Gastroesophageal sphincter (tissue), 3 donors: Measurements from ENCODE around the gene ABCE1.

Experiments used
- EP300 ChIP-seq: sonication (generic); formaldehyde crosslinking; IDR thresholded peaks from one replicate; pipeline ENCODE4 v1.6.1; 2017; ENCODE audit warnings: antibody characterized with exemption, mild to moderate bottlenecking
- POLR2A ChIP-seq, 2 donors: fragments of 450-650 bp; IDR thresholded peaks; one replicate each; pipeline ENCODE4 v1.6.1; 2017; ENCODE audit warnings: antibody characterized with exemption in 2 of 2, mild to moderate bottlenecking in 2 of 2, moderate library complexity in 1 of 2
- POLR2AphosphoS5 ChIP-seq: sonication (generic); formaldehyde crosslinking; IDR thresholded peaks from one replicate; pipeline ENCODE4 v1.6.1; 2017; ENCODE audit warnings: antibody characterized with exemption
- TF ChIP-seq, protein P1 (sequence below), 4 experiments: fragments of 200-600 bp in 2 of 4; fragments of 450-650 bp in 2 of 4; sonication (generic) in 1 of 4; IDR thresholded peaks; one replicate each; pipeline ENCODE4 v1.5.1; 2017 to 2019; ENCODE audit warnings: antibody characterized with exemption in 4 of 4, mild to moderate bottlenecking in 2 of 4, moderate library complexity in 2 of 4

GRCh38 chr4:145148980-145149379 is 50.9 kb downstream of the ABCE1 start:
- TF ChIP-seq, protein P1, sequence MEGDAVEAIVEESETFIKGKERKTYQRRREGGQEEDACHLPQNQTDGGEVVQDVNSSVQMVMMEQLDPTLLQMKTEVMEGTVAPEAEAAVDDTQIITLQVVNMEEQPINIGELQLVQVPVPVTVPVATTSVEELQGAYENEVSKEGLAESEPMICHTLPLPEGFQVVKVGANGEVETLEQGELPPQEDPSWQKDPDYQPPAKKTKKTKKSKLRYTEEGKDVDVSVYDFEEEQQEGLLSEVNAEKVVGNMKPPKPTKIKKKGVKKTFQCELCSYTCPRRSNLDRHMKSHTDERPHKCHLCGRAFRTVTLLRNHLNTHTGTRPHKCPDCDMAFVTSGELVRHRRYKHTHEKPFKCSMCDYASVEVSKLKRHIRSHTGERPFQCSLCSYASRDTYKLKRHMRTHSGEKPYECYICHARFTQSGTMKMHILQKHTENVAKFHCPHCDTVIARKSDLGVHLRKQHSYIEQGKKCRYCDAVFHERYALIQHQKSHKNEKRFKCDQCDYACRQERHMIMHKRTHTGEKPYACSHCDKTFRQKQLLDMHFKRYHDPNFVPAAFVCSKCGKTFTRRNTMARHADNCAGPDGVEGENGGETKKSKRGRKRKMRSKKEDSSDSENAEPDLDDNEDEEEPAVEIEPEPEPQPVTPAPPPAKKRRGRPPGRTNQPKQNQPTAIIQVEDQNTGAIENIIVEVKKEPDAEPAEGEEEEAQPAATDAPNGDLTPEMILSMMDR (IDR thresholded peaks at IDR 0.05), result no peak
- no peak for TF ChIP-seq POLR2A (IDR thresholded peaks at IDR 0.05)
- no peak for TF ChIP-seq POLR2AphosphoS5
- TF ChIP-seq EP300, result no peak
